Neutrophil (primary cell): ENCODE data around the gene MYBBP1A.
"Not testable (repeated sequence)": the region's sequence is repeated elsewhere in the genome, so short reads cannot be mapped to it uniquely, and the experiment has no call there.

Source experiments
- H3K27ac ChIP-seq: fragments of 200-600 bp; sonication (generic); 2 replicates; pipeline ENCODE4 v1.5.1; 2016; ENCODE audit warnings: mild to moderate bottlenecking, moderate library complexity
- H3K27me3 ChIP-seq: fragments of 200-600 bp; sonication (generic); 2 replicates; pipeline ENCODE4 v1.6.0; 2016; ENCODE audit warnings: mild to moderate bottlenecking
- H3K36me3 ChIP-seq: fragments of 200-600 bp; sonication (generic); 2 replicates; pipeline ENCODE4 v1.5.1; 2017
- H3K4me1 ChIP-seq, 2 experiments: fragments of 200-600 bp in 1 of 2; sonication (generic) in 1 of 2; 1 replicate in 1 of 2; 2 replicates in 1 of 2; pipeline versions ENCODE4 v1.5.1 to v1.6.1; 2013 to 2016; ENCODE audit warnings: low read depth in 1 of 2, low read length in 1 of 2, mild to moderate bottlenecking in 1 of 2, moderate library complexity in 1 of 2; ENCODE audit not compliant: control insufficient read depth in 1 of 2, insufficient read depth in 1 of 2
- H3K4me3 ChIP-seq, 2 experiments: fragments of 200-600 bp in 1 of 2; sonication (generic) in 1 of 2; 1 replicate in 1 of 2; 2 replicates in 1 of 2; pipeline ENCODE4 v1.5.1; 2013 to 2016; ENCODE audit warnings: low read depth in 1 of 2, low read length in 1 of 2, mild to moderate bottlenecking in 1 of 2, moderate library complexity in 1 of 2
- H3K9me3 ChIP-seq: fragments of 200-600 bp; sonication (generic); 2 replicates; pipeline ENCODE4 v1.5.1; 2016
- TF ChIP-seq, protein P1 (sequence below): fragments of 200-600 bp; sonication (generic); IDR thresholded peaks from 2 replicates; pipeline ENCODE4 v1.5.1; 2016; ENCODE audit warnings: antibody characterized with exemption

The MYBBP1A gene

GRCh38 chr17:4599505-4600281 lies 44.5 kb upstream of the MYBBP1A start:
- no peak overlapping the region for H3K4me3 ChIP-seq

DNA sequence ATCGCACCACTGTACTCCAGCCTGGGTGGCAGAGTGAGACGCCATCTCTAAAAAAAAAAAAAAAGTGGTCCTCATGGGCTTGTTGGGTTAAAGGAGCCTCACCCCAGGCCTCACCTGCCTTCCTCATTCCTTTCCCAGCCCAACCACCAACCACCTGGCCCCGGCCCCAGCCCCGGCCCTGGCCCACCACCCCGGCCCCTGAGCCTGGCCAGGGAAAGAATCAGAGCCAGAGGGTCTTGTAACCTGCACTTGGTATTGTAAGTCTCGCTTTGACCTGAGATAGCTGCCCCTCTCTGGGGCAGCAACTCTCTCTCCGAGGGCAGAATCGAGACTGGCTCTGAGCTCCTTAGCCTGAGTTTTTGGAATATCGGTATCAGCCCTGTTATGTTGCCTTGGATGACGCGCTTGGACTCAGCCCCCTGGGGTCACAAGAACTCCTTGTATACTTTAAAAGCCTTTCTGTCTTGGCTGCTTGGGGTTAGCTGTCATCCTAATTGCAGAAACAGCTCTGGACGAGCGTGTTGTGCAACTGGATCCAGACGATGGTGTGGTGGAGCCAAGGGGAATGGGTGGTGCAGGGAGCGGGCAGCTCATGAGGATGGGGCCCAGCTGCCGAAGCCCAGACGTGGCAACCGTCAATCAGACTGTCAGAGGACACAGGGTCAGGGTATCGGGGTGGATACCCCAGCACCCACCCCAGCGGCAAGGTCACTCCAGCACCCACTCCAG lies 43.8 kb upstream of the MYBBP1A start:
- TF ChIP-seq, protein P1, sequence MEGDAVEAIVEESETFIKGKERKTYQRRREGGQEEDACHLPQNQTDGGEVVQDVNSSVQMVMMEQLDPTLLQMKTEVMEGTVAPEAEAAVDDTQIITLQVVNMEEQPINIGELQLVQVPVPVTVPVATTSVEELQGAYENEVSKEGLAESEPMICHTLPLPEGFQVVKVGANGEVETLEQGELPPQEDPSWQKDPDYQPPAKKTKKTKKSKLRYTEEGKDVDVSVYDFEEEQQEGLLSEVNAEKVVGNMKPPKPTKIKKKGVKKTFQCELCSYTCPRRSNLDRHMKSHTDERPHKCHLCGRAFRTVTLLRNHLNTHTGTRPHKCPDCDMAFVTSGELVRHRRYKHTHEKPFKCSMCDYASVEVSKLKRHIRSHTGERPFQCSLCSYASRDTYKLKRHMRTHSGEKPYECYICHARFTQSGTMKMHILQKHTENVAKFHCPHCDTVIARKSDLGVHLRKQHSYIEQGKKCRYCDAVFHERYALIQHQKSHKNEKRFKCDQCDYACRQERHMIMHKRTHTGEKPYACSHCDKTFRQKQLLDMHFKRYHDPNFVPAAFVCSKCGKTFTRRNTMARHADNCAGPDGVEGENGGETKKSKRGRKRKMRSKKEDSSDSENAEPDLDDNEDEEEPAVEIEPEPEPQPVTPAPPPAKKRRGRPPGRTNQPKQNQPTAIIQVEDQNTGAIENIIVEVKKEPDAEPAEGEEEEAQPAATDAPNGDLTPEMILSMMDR: no peak
- no peaks in the 10 kb centered on the region for H3K9me3 ChIP-seq
- no peaks in the 10 kb centered on the region for H3K4me1 ChIP-seq
- H3K4me3 ChIP-seq: no peak overlapping the region
- no peak overlapping the region for H3K27ac ChIP-seq
- H3K36me3 ChIP-seq: no peaks in the 10 kb centered on the region
- peaks cover 26% of the 10 kb centered on the region for H3K27me3 ChIP-seq

More at GRCh38 chr17:4599505-4600281, 44.5 kb upstream of the MYBBP1A start:
- TF ChIP-seq, protein P1: no peak
- H3K9me3 ChIP-seq: no peaks in the 10 kb centered on the region
- H3K36me3 ChIP-seq: no peaks in the 10 kb centered on the region
- no peaks in the 10 kb centered on the region for H3K4me1 ChIP-seq
- peaks cover 23% of the 10 kb centered on the region for H3K27me3 ChIP-seq
- no peak overlapping the region for H3K27ac ChIP-seq

DNA sequence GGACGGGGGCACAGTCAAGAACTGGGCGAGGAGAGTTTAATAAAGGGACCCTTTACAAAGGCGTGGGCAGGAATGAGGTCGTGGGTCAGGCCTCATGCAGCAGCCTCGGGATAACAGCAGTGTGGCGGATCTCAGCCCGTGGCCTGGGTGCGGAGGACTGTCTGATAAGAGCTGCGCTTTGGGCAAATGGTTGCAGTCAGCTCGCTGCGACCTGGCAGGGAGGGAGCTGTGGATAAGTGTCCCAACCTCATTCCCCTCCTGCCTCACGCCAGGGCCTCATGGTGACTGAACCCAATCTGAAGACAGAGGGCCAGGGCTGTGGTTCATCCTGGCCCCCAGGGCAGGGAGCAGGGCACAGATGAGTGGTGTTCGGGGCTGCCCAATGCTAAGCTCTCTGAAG lies 42.8 kb upstream of the MYBBP1A start:
- no peak overlapping the region for H3K27ac ChIP-seq
- no peak overlapping the region for H3K4me3 ChIP-seq
- no peaks in the 10 kb centered on the region for H3K4me1 ChIP-seq
- no peaks in the 10 kb centered on the region for H3K9me3 ChIP-seq
- H3K36me3 ChIP-seq: no peaks in the 10 kb centered on the region
- H3K27me3 ChIP-seq: peaks cover 26% of the 10 kb centered on the region
- TF ChIP-seq, protein P1: no peak

GRCh38 chr17:4596636-4597380 lies 41.6 kb upstream of the MYBBP1A start:
- peaks cover 26% of the 10 kb centered on the region for H3K27me3 ChIP-seq
- no peak overlapping the region for H3K4me3 ChIP-seq
- TF ChIP-seq, protein P1: no peak
- H3K9me3 ChIP-seq: no peaks in the 10 kb centered on the region
- no peaks in the 10 kb centered on the region for H3K36me3 ChIP-seq
- no peak overlapping the region for H3K27ac ChIP-seq
- H3K4me1 ChIP-seq: no peaks in the 10 kb centered on the region

DNA sequence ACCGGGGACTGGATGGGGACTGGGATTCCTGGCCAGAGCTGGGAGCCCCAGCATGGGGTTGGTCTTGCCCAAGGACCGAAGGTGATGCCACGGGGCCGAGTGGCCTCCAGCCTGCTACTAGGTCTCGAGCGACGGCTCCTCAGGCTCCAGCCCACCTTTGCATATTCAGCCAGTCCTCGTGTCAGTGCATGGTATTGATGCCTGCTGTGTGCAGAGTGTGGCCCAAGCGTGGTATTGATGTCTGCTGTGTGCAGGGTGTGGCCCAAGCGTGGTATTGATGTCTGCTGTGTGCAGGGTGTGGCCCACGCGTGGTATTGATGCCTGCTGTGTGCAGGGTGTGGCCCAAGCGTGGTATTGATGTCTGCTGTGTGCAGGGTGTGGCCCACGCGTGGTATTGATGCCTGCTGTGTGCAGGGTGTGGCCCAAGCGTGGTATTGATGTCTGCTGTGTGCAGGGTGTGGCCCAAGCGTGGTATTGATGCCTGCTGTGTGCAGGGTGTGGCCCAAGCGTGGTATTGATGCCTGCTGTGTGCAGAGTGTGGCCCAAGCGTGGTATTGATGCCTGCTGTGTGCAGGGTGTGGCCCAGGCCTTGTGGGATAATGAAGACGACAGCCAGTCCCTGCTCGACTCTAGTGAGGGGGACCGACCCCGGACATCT lies 40.6 kb upstream of the MYBBP1A start:
- H3K4me3 ChIP-seq, H3K9me3 ChIP-seq, H3K27ac ChIP-seq, H3K36me3 ChIP-seq, H3K4me1 ChIP-seq: not testable (repeated sequence)
- peaks cover 30% of the 10 kb centered on the region for H3K27me3 ChIP-seq
